Measurements from ENCODE around the gene SKI. TPM values are rescaled to one million over a fixed set of nuclear protein-coding genes. Genes with fewer than 3 reads are reported as not detected.

The SKI gene
- total and polyA plus RNA-seq, 2 of the 8 experiments (the other 6 are each of a cell fraction or from before 2014, with no cell fraction given) = 8.3 to 87.6 TPM

- TF ChIP-seq E2F6 (IDR thresholded peaks at IDR 0.05) (no peak), YY1 (IDR thresholded peaks at IDR 0.05; ENCODE audit: low read depth, low read length) (no peak)
Observed at GRCh38 chr1:2352897-2353550, 124.9 kb downstream of the SKI start (continued).

Measured in H1 (cell line).